Measurements from ENCODE around the gene PPP5C.

Gene PPP5C

GRCh38 chr19:46356149-46357055 lies 9.5 kb downstream of the PPP5C start:
- Mint-ChIP-seq H3K9me3 (no peaks in the 10 kb centered on the region), H3K27ac (no peak overlapping the region), H3K4me3 (no peak overlapping the region), H3K27me3 (ENCODE audit: low read depth) (no peaks in the 10 kb centered on the region), H3K4me1 (peaks cover 6% of the 10 kb centered on the region), H3K36me3 (ENCODE audit: low read depth) (peaks cover 30% of the 10 kb centered on the region)
- no peak for TF ChIP-seq CTCF (IDR thresholded peaks at IDR 0.05; ENCODE audit: unreplicated experiment in 3 of 3)

GRCh38 chr19:46357846-46358583 lies 11.1 kb downstream of the PPP5C start:
- Mint-ChIP-seq H3K27ac (peak overlapping the region in 1 of 3 experiments; percentile 69), H3K4me3 (no peak overlapping the region), H3K36me3 (ENCODE audit: low read depth) (peaks cover 37% of the 10 kb centered on the region), H3K27me3 (ENCODE audit: low read depth) (no peaks in the 10 kb centered on the region), H3K4me1 (no peaks in the 10 kb centered on the region), H3K9me3 (no peaks in the 10 kb centered on the region)
- no peak for TF ChIP-seq CTCF (IDR thresholded peaks at IDR 0.05; ENCODE audit: unreplicated experiment in 3 of 3)

- Mint-ChIP-seq H3K36me3 (ENCODE audit: low read depth) (peaks cover 46% of the 10 kb centered on the region), H3K4me3 (no peak overlapping the region), H3K27ac (no peak overlapping the region), H3K27me3 (ENCODE audit: low read depth) (no peaks in the 10 kb centered on the region), H3K9me3 (no peaks in the 10 kb centered on the region), H3K4me1 (peaks cover 13% of the 10 kb centered on the region)
- no peak for TF ChIP-seq CTCF (IDR thresholded peaks at IDR 0.05; ENCODE audit: unreplicated experiment in 3 of 3)
These were observed 15.0 kb downstream of the PPP5C start for GRCh38 chr19:46361915-46362314.

GRCh38 chr19:46364359-46364758 lies 17.5 kb downstream of the PPP5C start:
- no peak overlapping the region for H3K4me3 Mint-ChIP-seq
- H3K27me3 Mint-ChIP-seq (ENCODE audit: low read depth) = no peaks in the 10 kb centered on the region
- H3K4me1 Mint-ChIP-seq = peaks cover 24% of the 10 kb centered on the region
- TF ChIP-seq CTCF (IDR thresholded peaks at IDR 0.05; ENCODE audit: unreplicated experiment in 3 of 3) = no peak
- no peaks in the 10 kb centered on the region for H3K9me3 Mint-ChIP-seq
- no peak overlapping the region for H3K27ac Mint-ChIP-seq
- peaks cover 50% of the 10 kb centered on the region for H3K36me3 Mint-ChIP-seq (ENCODE audit: low read depth)

GRCh38 chr19:46365561-46365960 lies 18.7 kb downstream of the PPP5C start:
- Mint-ChIP-seq H3K4me3 (no peak overlapping the region), H3K4me1 (peaks cover 24% of the 10 kb centered on the region)

More at GRCh38 chr19:46365561-46365960, 18.7 kb downstream of the PPP5C start:
- Mint-ChIP-seq H3K9me3 (no peaks in the 10 kb centered on the region), H3K27ac (no peak overlapping the region), H3K36me3 (ENCODE audit: low read depth) (peaks cover 51% of the 10 kb centered on the region), H3K27me3 (ENCODE audit: low read depth) (no peaks in the 10 kb centered on the region)
- no peak for TF ChIP-seq CTCF (IDR thresholded peaks at IDR 0.05; ENCODE audit: unreplicated experiment in 3 of 3)

Data from nephron (organoid).